ENCODE data around the gene MYOM3. TPM values are rescaled to one million over a fixed set of nuclear protein-coding genes. Genes with fewer than 3 reads are reported as not detected.
"Not testable (repeated sequence)": the region's sequence is repeated elsewhere in the genome, so short reads cannot be mapped to it uniquely, and the experiment has no call there.

The MYOM3 gene
- total and polyA plus RNA-seq, 7 donors = under 0.01 to 3.7 (median 3.0) TPM; not detected in 2

DNA sequence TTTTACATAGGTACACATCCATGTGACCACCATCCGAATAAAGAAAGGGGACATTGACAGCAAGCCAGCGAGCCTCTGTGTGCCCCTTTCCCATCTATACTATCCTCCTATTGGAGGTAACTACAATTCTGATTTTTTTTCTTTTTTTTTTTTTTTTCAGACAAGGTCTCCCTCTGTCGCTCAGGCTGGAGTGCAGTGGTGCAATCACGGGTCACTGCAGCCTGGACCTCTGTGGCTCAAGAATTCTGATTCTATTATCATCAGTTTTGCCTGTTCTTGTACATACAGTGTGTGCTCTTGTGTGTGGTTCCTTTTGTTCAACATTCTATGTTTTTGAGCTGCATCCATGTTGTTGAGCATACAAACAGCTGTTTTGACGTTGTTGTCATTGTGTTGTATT lies 75.8 kb downstream of the MYOM3 start:
- Histone ChIP-seq H3K9me3 (no peaks in the 10 kb centered on the region), H3K4me3 (no peak overlapping the region), H3K4me1 (no peaks in the 10 kb centered on the region), H3K27me3 (no peaks in the 10 kb centered on the region), H3K36me3 (no peaks in the 10 kb centered on the region), H3K27ac (no peak overlapping the region)
- intact Hi-C loops (cut with DNase I) = no loop called here
- TF ChIP-seq EP300 (IDR thresholded peaks at IDR 0.05) (no peak), POLR2AphosphoS5 (IDR thresholded peaks at IDR 0.05) (no peak), POLR2A (IDR thresholded peaks at IDR 0.05) (no peak)
- TF ChIP-seq, protein P1, sequence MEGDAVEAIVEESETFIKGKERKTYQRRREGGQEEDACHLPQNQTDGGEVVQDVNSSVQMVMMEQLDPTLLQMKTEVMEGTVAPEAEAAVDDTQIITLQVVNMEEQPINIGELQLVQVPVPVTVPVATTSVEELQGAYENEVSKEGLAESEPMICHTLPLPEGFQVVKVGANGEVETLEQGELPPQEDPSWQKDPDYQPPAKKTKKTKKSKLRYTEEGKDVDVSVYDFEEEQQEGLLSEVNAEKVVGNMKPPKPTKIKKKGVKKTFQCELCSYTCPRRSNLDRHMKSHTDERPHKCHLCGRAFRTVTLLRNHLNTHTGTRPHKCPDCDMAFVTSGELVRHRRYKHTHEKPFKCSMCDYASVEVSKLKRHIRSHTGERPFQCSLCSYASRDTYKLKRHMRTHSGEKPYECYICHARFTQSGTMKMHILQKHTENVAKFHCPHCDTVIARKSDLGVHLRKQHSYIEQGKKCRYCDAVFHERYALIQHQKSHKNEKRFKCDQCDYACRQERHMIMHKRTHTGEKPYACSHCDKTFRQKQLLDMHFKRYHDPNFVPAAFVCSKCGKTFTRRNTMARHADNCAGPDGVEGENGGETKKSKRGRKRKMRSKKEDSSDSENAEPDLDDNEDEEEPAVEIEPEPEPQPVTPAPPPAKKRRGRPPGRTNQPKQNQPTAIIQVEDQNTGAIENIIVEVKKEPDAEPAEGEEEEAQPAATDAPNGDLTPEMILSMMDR (IDR thresholded peaks at IDR 0.05) = no peak
- WGBS, 2 donors = 90 to 92% methylated on average over 5 of the region's 5 CpGs
- DNase-seq = peak; percentile 9

DNA sequence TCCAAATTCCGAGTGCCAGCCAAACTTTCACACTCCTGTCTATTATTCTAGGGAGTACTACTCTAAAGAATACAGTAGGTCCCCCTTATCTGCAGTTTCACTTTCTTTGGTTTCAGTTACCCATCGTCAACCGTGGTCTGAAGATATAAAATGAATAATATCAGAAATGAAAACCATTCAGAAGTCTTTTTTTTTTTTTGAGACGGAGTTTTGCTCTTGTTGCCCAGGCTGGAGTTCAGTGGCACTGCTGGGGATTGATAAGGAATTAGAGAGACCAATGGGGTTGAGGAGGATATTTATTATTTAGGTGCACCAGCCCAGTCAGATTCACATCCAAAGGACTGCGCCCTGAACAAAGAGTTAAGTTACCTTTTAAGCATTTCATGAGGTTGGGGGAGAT lies 79.0 kb downstream of the MYOM3 start:
- H3K27ac ChIP-seq = no peak overlapping the region
- no peak overlapping the region for H3K4me3 ChIP-seq
- H3K9me3 ChIP-seq = no peaks in the 10 kb centered on the region
- 81 to 90% methylated on average over 5 of the region's 5 CpGs for WGBS, 2 donors
- no peaks in the 10 kb centered on the region for H3K36me3 ChIP-seq
- peaks cover 0 to 3% (median under 1%) of the 10 kb centered on the region in 4 donors for H3K4me1 ChIP-seq
- TF ChIP-seq EP300 (IDR thresholded peaks at IDR 0.05) = no peak
- no peak for TF ChIP-seq POLR2A (IDR thresholded peaks at IDR 0.05)
- TF ChIP-seq, protein P1 (IDR thresholded peaks at IDR 0.05) = no peak
- TF ChIP-seq POLR2AphosphoS5 (IDR thresholded peaks at IDR 0.05) = no peak
- DNase-seq = no peak
- intact Hi-C loops (cut with DNase I) = no loop called here
- no peaks in the 10 kb centered on the region for H3K27me3 ChIP-seq

DNA sequence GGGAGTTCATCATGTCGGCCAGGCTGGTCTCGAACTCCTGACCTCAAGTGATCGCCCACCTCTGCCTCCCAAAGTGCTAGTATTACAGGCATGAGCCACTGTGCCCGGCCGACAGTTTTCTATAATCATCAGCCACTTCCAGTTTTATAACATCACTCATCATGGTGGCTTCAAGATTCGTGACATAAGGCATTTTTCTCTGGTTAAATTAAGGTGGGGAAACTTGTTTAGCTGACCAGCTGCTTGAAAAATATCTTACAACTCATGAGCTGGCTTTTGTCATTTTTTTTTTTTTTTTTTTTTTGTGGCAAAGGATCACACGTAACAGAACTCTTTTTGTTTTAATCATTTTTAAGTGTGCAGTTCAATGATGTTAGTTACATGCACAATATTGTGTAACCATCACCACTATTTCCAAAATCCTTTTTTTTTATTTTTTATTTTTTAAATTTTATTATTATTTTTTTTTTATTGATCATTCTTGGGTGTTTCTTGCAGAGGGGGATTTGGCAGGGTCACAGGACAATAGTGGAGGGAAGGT lies 80.9 kb downstream of the MYOM3 start:
- H3K36me3 ChIP-seq; intact Hi-C loops (cut with DNase I); H3K9me3 ChIP-seq; H3K4me3 ChIP-seq; H3K4me1 ChIP-seq; DNase-seq; H3K27ac ChIP-seq; H3K27me3 ChIP-seq: not testable (repeated sequence)
- 86 to 91% methylated on average over 7 of the region's 7 CpGs for WGBS, 2 donors

DNA sequence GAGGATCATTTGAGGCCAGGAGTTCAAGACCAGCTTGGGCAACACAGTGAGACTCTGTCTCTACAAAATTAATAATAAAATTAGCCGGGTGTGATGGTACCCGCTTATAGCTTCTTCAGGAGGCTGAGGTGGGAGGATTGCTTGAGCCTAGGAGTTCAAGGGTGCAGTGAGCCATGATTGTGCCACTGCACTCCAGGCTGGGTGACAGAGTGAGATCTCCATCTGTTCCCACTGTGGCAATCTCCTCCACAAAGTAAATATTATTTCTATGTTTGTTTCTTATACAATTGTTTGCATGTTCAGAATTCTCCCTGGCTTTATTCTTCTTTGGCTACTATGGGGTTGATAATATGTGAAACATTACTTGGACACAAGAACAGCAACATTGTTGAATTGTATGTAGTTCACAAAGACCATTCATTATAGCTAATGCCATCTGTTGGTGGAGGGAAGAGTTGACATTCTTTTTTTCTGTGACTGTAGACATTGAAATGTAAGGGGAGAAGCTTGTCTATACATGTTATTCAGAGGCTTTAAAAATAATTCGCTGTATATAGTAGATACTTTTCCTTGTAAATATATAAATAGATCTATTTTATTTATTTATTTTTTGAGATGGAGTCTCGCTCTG lies 84.0 kb downstream of the MYOM3 start:
- TF ChIP-seq, protein P1 (IDR thresholded peaks at IDR 0.05) = peak in 3 of 4 experiments; percentile 51 to 57 (median 53)
- TF ChIP-seq POLR2AphosphoS5 (IDR thresholded peaks at IDR 0.05) (peak in 1 of 4 donors; percentile 22), POLR2A (IDR thresholded peaks at IDR 0.05) (no peak), EP300 (IDR thresholded peaks at IDR 0.05) (no peak)
- intact Hi-C loops (cut with DNase I) = loop anchor here (5.0 kb wide), 1 partner anchor 161 kb away; the partner anchor contains the start of gene FUCA1
- peak overlapping the region in 1 of 4 donors; percentile 37 for H3K27ac ChIP-seq
- H3K27me3 ChIP-seq = no peaks in the 10 kb centered on the region
- DNase-seq = no peak
- H3K9me3 ChIP-seq = no peaks in the 10 kb centered on the region
- peaks cover 0 to 12% (median 9%) of the 10 kb centered on the region in 4 donors for H3K4me1 ChIP-seq
- H3K36me3 ChIP-seq = no peaks in the 10 kb centered on the region
- no peak overlapping the region for H3K4me3 ChIP-seq
- 69 to 85% methylated on average over 4 of the region's 4 CpGs for WGBS, 2 donors

DNA sequence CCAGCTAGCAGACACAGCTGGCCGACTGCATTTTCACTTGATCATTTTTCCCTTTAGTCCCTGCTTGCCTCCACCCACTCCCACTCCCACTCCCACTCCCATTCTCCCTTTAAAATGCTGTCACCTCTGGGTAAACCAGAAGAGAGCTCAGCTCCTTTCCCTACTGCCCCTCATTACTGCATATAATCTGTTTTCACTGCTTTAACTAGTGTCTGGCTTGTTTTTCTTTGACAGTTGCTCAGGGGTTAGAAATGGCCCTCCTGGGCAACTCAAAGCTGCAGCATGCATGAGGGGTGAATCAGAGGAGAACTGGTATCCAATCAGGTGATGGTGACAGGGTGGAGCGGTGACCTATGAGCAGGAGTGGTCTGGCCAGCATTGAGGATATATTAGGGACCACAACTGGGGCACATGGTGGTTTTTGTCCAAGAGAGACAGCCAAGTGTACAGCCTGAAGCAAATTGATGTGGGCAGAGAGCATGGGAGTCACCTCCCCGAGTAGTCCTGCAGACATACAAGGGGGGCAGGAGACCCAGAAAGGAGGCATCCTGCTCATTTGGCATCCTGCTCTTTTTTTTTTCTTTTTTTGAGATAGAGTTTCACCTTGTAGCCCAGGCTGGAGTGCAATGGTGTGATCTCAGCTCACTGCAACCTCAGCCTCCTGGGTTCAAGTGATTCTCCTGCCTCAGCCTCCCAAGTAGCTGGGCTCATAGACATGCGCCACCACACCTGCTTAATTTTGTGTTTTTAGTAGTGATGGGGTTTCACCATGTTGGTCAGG lies 89.2 kb downstream of the MYOM3 start:
- TF ChIP-seq POLR2AphosphoS5 (IDR thresholded peaks at IDR 0.05) = peak in 3 of 4 donors; percentile 22 to 57 (median 45)
- TF ChIP-seq EP300 (IDR thresholded peaks at IDR 0.05) = no peak

More for the DNA sequence above, 89.2 kb downstream of the MYOM3 start:
- Histone ChIP-seq H3K4me1 (peaks cover 0 to 60% (median 58%) of the 10 kb centered on the region in 4 donors), H3K9me3 (no peaks in the 10 kb centered on the region), H3K27ac (peak overlapping the region; percentile 80 to 96 (median 88)), H3K27me3 (no peaks in the 10 kb centered on the region), H3K36me3 (no peaks in the 10 kb centered on the region), H3K4me3 (no peak overlapping the region)
- no peak for DNase-seq
- intact Hi-C loops (cut with DNase I) = loop anchor here (2.0 kb wide), 1 partner anchor 64 kb away; the partner anchor contains the start of gene PNRC2
- 67 to 84% methylated on average over 4 of the region's 4 CpGs for WGBS, 2 donors
